Endothelial cell of umbilical vein (primary cell): ENCODE measurements around the gene JAKMIP1. TPM values are rescaled to one million over a fixed set of nuclear protein-coding genes. Genes with fewer than 3 reads are reported as not detected.
A peak's percentile ranks its signal among the peaks of the same experiment; 100 is the strongest.

Experiments
- BruUV-seq: library from RNA; stranded (reverse); fragments of 400-500 nt; replicated peaks from 2 replicates; lab custom pipeline; 2021; lab: Mats Ljungman, UMichigan
- CTCF ChIA-PET: fragments of 300-600, 350-600 bp; sonication (Branson Sonifier 250); formaldehyde crosslinking; loops from one replicate; lab custom pipeline; 2021; ENCODE audit warnings: antibody characterized with exemption, inconsistent platforms; lab: Charles Lee
- POLR2A ChIA-PET: fragments of 300-600, 350-600 bp; sonication (Branson Sonifier 250); formaldehyde crosslinking; loops from one replicate; lab custom pipeline; 2021; ENCODE audit warnings: antibody characterized with exemption, inconsistent platforms; lab: Charles Lee
- DNase-seq: peaks from one replicate; pipeline ENCODE4 v3.0.0-alpha.2; 2011; ENCODE audit warnings: low read depth, low spot score
- FAIRE-seq: peaks from 2 replicates; lab custom pipeline; 2011; peaks lifted over from hg19 to GRCh38; lab: Jason Lieb, UNC
- H2AFZ ChIP-seq: 2 replicates; pipeline ENCODE4 v1.6.0; 2012; ENCODE audit warnings: low read depth, low read length, control low read depth, inconsistent platforms
- H3K27ac ChIP-seq: 2 replicates; pipeline ENCODE4 v1.5.1; 2011; ENCODE audit warnings: low read depth, mild to moderate bottlenecking, control low read depth, low read length, moderate library complexity; ENCODE audit not compliant: insufficient read depth
- H3K27me3 ChIP-seq, 2 experiments: 2 replicates each; pipeline versions ENCODE4 v1.6.0 to v1.6.1; 2011; ENCODE audit warnings: low read length in 2 of 2, mixed read lengths in 1 of 2; ENCODE audit not compliant: control insufficient read depth in 2 of 2, insufficient read depth in 2 of 2
- H3K36me3 ChIP-seq, 2 experiments: 2 replicates in 1 of 2; 3 replicates in 1 of 2; pipeline ENCODE4 v1.5.1; 2011; ENCODE audit warnings: low read length in 2 of 2, mild to moderate bottlenecking in 1 of 2, moderate library complexity in 1 of 2; ENCODE audit not compliant: control insufficient read depth in 2 of 2, insufficient read depth in 2 of 2; ENCODE audit errors: extremely low read depth in 1 of 2
- H3K4me1 ChIP-seq: 3 replicates; pipeline ENCODE4 v1.5.1; 2011; ENCODE audit warnings: mild to moderate bottlenecking, low read length; ENCODE audit not compliant: control insufficient read depth, insufficient read depth; ENCODE audit errors: extremely low read depth
- H3K4me2 ChIP-seq: 2 replicates; pipeline ENCODE4 v1.6.1; 2011; ENCODE audit warnings: low read length, control low read depth, mixed read lengths; ENCODE audit not compliant: insufficient read depth
- H3K4me3 ChIP-seq, 3 experiments: fragments of 200-600 bp in 1 of 3; sonication (generic), shearing (Covaris generic) in 1 of 3; replicated peaks in 1 of 3; 2 replicates each; pipeline ENCODE4 v1.5.1; 2011 to 2016; ENCODE audit warnings: control low read depth in 3 of 3, low read length in 3 of 3, mild to moderate bottlenecking in 2 of 3, inconsistent platforms in 1 of 3, low read depth in 1 of 3, moderate library complexity in 1 of 3; ENCODE audit not compliant: insufficient read depth in 1 of 3
- H3K79me2 ChIP-seq: 2 replicates; pipeline ENCODE4 v1.6.0; 2012; ENCODE audit warnings: low read length, inconsistent platforms; ENCODE audit not compliant: control insufficient read depth, insufficient read depth
- H3K9ac ChIP-seq: replicated peaks from 2 replicates; pipeline ENCODE3; 2011; ENCODE audit warnings: low read length, control low read depth; ENCODE audit not compliant: insufficient read depth; ENCODE audit errors: extremely low read depth
- H3K9me1 ChIP-seq: replicated peaks from 3 replicates; pipeline ENCODE4 v1.6.0; 2011; ENCODE audit warnings: mild to moderate bottlenecking, low read length; ENCODE audit not compliant: control insufficient read depth, insufficient read depth; ENCODE audit errors: extremely low read depth
- H3K9me3 ChIP-seq: replicated peaks from 2 replicates; pipeline ENCODE4 v1.5.1; 2012; ENCODE audit warnings: low read length, inconsistent platforms; ENCODE audit not compliant: control insufficient read depth, insufficient read depth
- H4K20me1 ChIP-seq: replicated peaks from 2 replicates; pipeline ENCODE3; 2011; ENCODE audit warnings: mild to moderate bottlenecking, low read length; ENCODE audit not compliant: control insufficient read depth, insufficient read depth; ENCODE audit errors: extremely low read depth
- CTCF ChIP-seq, 2 donors: IDR thresholded peaks; 1 replicate in 1 of 2; 2 replicates in 1 of 2; pipeline ENCODE4 v1.5.1; 2011; ENCODE audit warnings: low read length in 2 of 2, mild to moderate bottlenecking in 2 of 2, moderate library complexity in 2 of 2, control low read depth in 1 of 2, inconsistent platforms in 1 of 2, low read depth in 1 of 2; ENCODE audit not compliant: insufficient read depth in 1 of 2; ENCODE audit errors: extremely low read depth in 1 of 2
- EZH2 ChIP-seq: IDR thresholded peaks from 2 replicates; pipeline ENCODE4 v1.6.1; 2012; ENCODE audit warnings: borderline replicate concordance, low read depth, mild to moderate bottlenecking, moderate library complexity, low read length, inconsistent platforms; ENCODE audit not compliant: severe bottlenecking
- FOS ChIP-seq: IDR thresholded peaks from 2 replicates; pipeline ENCODE4 v1.6.1; 2011; ENCODE audit warnings: mild to moderate bottlenecking, low read length, moderate library complexity, borderline replicate concordance; ENCODE audit not compliant: insufficient read depth
- JUN ChIP-seq: IDR thresholded peaks from 2 replicates; pipeline ENCODE4 v1.6.1; 2011; ENCODE audit warnings: borderline replicate concordance, low read depth; ENCODE audit not compliant: insufficient read length, insufficient read depth
- POLR2AphosphoS5 ChIP-seq: IDR thresholded peaks from 2 replicates; pipeline ENCODE4 v1.6.1; 2012; ENCODE audit warnings: low read depth, mild to moderate bottlenecking, control low read depth, low read length, moderate library complexity; ENCODE audit not compliant: insufficient read depth
- dilution Hi-C: fragments of 300-500 bp; cut with MboI; formaldehyde crosslinking; loops from one replicate; pipeline ENCODE4 v1.15.0; 2019; ENCODE audit warnings: low sequenced_read_pairs; ENCODE audit not compliant: extremely low pct_ligation_motif_present
- intact Hi-C: fragments of 100-400 bp; cut with micrococcal nuclease; formaldehyde crosslinking; loops from one replicate; pipeline ENCODE4 v1.10.0; 2022
- polyA plus RNA-seq, 4 experiments: library from polyadenylated mRNA; depleted of rRNA in 3 of 4; stranded (reverse) in 3 of 4; unstranded in 1 of 4; fragments of >200 nt; gene quantifications; 2 replicates each; pipeline versions ENCODE4 v1.2.1 to v1.2.3, GENCODE V29; 2011 to 2012; ENCODE audit warnings: missing spikeins in 1 of 4
- total RNA-seq: library from RNA; stranded (reverse); gene quantifications from 2 replicates; pipeline ENCODE4 v1.2.3, GENCODE V29; 2021

Gene JAKMIP1
- total and polyA plus RNA-seq, 2 donors (not counting 3 experiments of a cell fraction or from before 2014, with no cell fraction given): not detected

GRCh38 chr4:5998333-5998936 is 201.9 kb downstream of the JAKMIP1 start:
- BruUV-seq: no TSS peak
- Histone ChIP-seq H3K27me3 (no peaks in the 10 kb centered on the region), H3K9me3 (no peaks in the 10 kb centered on the region), H4K20me1 (no peaks in the 10 kb centered on the region), H3K4me2 (no peak overlapping the region), H3K9me1 (no peaks in the 10 kb centered on the region), H2AFZ (no peak overlapping the region), H3K79me2 (no peaks in the 10 kb centered on the region), H3K9ac (no peak overlapping the region), H3K27ac (no peak overlapping the region), H3K36me3 (no peaks in the 10 kb centered on the region), H3K4me1 (no peaks in the 10 kb centered on the region), H3K4me3 (no peak overlapping the region)
- ChIA-PET POLR2A (no interaction called here), CTCF (interaction anchor here (0.7 to 4.5 kb wide), 23 partner anchors 8 to 549 kb away, joined by 3 to 38 read pairs (median 5); no protein-coding TSS in a partner anchor)
- FAIRE-seq: peak; percentile 64
- intact Hi-C loops: loop anchor here (1.0 to 2.0 kb wide), 4 partner anchors 89 to 548 kb away; no protein-coding TSS in a partner anchor
- dilution Hi-C loops: no loop called here
- DNase-seq: peak; percentile 46
- TF ChIP-seq FOS (no peak), JUN (no peak), POLR2AphosphoS5 (no peak), EZH2 (no peak), CTCF (IDR thresholded peaks at IDR 0.05; ENCODE audit: extremely low read depth in 1 of 2, insufficient read depth in 1 of 2, low read depth in 1 of 2, low read length in 2 of 2) (peak; percentile 88 to 90)
